HG02884 (cell line): Measurements from ENCODE around the gene CCDC61.

Source experiments
- ATAC-seq: cut with Tn5 transposase; IDR thresholded peaks from one replicate; pipeline ENCODE4 v1.9.1; 2021; ENCODE audit warnings: mild to moderate bottlenecking, moderate library complexity; ENCODE audit not compliant: unreplicated experiment

Gene CCDC61

GRCh38 chr19:46015687-46016425, 20.6 kb downstream of the CCDC61 start:
- no peak for ATAC-seq

GRCh38 chr19:46016426-46017094, 21.3 kb downstream of the CCDC61 start:
- ATAC-seq = no peak

DNA sequence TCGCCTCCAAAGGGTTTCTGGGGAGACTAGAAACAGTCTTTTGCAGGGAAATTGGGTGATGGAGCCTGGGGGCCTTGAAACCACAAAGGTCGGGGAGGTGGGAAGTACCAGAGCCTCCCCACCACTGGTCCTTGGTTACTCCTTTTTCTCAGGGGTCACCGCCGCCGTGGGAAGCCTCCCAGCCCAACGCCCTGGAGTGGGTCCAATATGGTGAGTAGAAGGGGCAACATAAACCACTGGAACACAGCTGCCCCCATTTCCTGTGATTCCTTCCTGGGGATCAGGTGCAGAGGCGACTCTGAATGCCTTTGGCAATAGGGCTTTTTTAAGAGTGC, 21.8 kb downstream of the CCDC61 start:
- ATAC-seq = no peak

- ATAC-seq = no peak
These were observed 22.8 kb downstream of the CCDC61 start for GRCh38 chr19:46017874-46018675.

DNA sequence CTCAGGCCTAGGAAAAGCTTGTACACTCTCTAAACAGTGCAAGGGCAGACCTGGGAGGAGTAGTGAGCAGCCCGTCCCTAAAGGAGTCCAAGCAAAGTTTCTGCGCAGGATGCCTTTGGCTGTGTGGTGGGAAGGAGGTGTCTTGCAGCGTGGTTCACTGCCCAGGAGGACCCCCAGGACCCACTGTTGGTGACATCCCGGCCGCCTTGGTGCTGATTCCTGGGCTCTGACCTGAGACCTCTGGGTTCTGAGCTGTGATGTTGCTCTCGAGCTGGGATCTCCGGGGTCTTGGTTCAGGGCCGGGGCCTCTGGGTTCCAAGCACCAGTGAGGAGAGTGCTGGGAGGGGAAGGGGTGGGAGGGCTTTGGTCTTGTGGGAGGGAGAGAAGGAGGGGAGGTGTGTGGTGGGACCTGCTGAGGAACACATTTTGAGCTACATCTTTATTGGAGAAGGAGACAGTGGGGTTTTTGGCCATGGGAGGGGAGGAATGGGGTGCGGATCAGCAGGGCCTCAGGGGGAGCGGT, 23.5 kb downstream of the CCDC61 start:
- ATAC-seq = no peak

DNA sequence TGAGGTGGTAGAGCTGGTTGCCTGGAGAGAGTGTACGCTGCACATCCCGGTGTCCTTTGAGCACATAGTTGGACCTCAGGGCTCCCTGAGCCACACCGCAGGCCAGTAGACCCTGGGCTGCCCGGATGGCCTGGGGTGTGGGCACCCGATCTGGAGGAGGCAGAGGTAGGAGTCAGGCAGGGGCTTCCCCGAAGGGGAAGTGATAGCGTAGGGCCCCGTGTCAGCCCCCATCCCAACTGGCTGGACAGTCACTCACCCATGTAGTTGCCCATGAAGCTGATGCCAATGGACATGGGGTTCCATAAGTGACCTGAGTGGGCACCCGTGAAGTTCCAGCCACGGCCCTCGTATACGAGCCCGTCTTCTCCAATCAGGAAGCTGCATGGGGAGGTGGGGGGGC, 24.0 kb downstream of the CCDC61 start:
- no peak for ATAC-seq

DNA sequence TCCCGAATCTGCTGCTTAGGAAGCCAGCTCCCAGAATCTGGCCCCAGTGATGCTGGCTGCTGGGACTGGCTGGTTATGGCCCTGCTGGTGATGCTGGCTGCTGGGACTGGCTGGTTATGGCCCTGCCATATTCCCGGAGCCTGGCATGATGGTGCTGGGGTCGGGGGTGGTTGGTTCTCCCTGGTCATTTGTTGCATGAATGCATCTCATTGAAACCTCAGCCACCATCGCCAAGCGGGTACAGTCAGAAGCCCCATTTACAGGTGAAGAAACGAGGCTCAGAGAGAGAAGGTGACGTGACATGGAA, 25.5 kb downstream of the CCDC61 start:
- ATAC-seq = no peak

DNA sequence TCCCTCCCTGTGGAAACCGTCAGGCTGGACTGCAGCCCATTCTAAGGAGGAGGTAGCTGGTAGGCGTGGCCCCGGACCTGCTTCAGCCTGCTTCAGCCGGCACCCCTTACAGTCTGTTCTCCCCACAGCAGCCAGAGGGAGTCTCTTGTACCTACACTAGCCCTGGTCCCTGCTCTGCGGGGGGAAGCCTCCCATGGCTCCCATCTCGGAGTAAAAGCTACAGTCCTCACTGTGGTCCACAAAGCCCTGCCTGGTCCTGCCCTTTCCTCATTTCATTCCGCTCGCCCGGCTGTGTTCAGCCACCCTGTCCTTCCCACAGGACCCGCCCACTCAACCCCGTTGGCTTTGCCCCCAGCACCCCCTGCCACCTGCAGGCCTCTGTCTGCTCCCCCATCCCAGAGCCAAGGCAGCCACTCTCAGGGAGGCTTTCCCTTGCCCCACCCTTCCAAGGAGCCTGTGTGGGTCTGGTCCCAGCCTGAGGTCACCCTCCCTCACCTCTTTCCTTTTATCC, 26.3 kb downstream of the CCDC61 start:
- no peak for ATAC-seq

DNA sequence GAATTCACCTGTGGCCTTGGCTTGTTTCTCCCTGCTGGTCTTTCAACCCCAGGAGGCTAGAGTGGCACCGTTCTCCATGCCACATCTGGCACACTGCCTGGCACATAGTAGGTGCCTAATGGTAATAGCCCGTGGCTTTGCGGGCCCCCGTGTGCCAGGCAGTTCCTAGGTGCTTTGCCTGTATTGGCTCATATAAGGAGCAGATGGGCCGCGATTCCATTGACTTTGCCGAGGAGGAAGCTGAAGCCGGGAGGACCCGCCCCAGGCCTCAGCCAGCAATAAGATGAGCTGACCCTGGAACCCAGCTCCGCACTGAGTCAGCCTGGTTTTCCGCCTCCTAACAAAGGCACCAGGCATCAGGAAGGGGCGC, 26.8 kb downstream of the CCDC61 start:
- ATAC-seq = no peak

GRCh38 chr19:46022431-46023310, 27.4 kb downstream of the CCDC61 start, which contains the start of gene PGLYRP1:
TSS of gene PGLYRP1 (minus strand) at chr19:46023053. CDS start at chr19:46023021, 32 bp downstream.
- no peak for ATAC-seq

- ATAC-seq = no peak
These were observed 28.1 kb downstream of the CCDC61 start for GRCh38 chr19:46023311-46023779.

- ATAC-seq = no peak
These were observed 30.6 kb downstream of the CCDC61 start for GRCh38 chr19:46025835-46026234.

- ATAC-seq = no peak
These were observed 35.7 kb downstream of the CCDC61 start for GRCh38 chr19:46030812-46031550.

DNA sequence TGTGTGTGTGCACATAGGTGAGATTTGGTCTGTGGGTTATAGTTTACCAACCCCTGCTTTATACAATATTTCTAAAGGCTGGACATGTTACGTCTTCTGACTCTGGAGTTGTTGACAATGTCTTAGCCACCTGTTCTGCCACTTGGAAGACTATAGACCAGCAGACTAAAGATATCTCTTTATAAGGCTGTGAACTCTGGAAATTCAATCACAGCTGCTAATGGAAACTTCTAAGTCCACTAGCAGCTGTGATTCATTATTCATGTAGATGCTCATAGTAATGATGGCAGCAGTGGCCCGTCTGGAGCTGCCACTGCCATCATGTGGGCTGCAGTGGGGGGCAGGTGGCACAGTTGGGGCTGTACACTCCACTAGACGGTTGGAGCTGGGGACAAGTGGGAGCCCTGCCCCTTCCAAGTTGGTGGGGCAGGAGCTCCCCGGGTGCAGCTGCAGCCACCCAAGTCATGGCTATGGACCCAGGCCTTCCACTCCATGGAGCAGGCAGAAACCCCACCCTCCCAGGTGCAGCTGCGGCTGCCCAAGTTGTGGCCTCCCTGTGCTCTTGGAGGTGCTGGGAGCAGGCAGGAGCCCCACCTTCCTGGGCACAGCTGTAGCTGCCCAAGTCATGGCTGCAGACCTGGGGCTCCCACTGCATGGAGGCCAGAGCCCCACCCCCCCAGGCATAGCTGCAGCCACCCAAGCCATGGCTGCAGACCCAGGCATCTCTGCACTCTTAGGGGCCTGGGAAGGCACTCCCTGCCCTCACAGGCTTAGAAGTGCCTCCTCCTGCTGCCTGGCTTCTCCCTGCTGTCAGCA, 36.7 kb downstream of the CCDC61 start:
- no peak for ATAC-seq

DNA sequence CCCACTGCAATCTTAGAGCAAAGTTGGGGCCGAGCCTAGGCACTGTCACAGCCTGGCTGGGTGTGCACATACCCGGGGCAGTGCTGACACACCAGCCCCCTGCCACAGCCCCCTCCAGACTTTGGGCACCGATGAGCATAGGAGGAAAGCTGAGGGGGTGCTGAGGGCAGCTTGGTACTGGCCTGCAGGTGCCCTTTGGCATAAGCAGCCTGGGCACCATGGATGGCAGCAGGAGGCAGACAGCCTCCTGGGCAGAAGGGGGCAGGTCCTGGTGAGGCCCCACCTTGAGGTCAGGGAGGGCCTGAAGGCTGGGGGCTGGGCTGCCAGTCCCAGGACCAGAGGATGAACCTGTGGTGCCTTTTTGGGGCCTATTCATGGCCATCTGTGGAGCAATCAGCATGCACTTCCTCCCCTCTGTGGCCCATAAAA, 37.3 kb downstream of the CCDC61 start:
- no peak for ATAC-seq

DNA sequence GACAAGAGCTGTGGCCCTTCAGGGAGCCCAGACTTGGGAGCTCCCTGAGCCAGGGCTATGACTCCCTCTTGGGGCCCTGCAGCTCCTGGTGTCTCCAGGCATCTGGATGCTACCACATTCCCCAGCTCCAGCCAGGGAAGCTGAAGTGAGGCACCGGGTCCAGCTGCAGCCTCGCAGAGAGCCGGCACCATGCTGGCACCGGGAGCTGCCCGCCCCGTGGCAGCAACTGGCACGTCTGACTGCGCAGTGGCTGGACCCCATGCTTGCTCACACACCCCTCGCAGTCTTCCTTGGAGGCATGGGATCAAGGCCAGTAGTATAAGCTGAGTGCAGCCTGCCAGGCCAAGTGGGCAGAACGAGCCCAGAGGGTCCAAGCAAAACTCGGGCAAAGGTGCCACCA, 38.1 kb downstream of the CCDC61 start:
- ATAC-seq = no peak

DNA sequence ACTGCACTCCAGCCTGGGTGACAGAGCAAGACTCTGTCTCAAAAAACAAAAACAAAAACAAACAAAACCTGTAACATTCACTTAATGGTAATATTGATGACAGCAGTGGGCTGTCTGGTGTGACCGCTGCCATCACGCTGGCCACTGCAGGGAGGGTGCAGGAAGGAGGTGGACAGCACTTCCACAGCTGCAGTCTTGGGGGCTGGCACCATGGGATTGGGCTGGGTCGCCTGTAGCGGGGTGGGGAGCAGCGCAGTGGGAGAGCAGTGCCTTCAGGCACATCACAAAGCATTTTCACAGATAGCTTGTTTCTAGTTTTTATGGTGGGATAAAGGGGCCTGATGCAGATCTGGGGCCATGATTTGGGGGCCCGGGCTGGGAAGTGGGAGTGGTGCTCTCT, 40.3 kb downstream of the CCDC61 start:
- no peak for ATAC-seq

DNA sequence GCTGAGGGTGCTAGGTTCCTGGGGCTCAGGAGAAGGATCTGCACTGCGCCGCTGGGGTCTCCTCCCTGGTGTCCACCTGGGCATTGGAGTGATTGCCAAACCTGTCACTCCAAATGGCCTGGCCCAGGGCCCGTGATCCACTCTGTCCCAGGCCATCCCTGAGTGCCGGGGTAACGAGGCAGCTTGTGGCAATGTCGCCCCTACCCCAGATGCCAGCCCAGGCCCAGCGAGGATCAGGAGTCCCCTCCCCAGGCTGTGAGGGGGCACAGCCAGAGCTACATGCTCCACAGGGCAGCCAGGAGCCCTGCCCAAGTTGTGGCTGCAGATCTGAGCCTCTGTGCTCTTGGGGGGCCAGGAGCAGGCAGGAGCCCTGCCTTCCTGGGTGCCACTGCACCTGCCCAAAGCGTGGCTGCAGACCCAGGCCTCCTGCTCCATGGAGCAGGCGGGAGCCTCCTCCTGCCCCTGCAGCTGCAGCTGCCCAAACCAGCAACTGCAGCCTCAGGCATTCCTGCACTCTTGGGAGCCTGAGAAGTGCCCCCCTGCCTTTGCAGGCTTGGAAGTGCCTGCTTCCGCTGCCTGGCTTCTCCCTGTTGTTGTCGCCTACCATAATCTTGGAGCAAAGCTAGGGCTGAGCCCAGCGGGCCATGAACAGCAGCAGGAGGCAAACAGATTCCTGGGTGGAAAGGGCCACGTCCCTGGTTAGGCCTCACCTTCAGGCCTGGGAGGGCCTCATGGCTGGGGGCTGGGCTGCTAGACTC, 40.9 kb downstream of the CCDC61 start:
- no peak for ATAC-seq
